Ishikawa (cell line): Measurements from ENCODE around the gene NOP53.

Experiments used
- FOXM1 ChIP-seq: IDR thresholded peaks from 2 replicates; pipeline ENCODE4 v1.6.1; 2012; ENCODE audit warnings: low read depth, borderline replicate concordance
- RAD21 ChIP-seq: IDR thresholded peaks from 2 replicates; pipeline ENCODE4 v1.6.1; 2012; ENCODE audit warnings: low read depth
- REST ChIP-seq: IDR thresholded peaks from 2 replicates; pipeline ENCODE4 v1.6.1; 2012; ENCODE audit warnings: low read depth, mild to moderate bottlenecking
- TAF1 ChIP-seq: IDR thresholded peaks from 2 replicates; pipeline ENCODE4 v1.6.1; 2012; ENCODE audit warnings: low read depth, mild to moderate bottlenecking

GRCh38 chr19:47779524-47780214 lies 34.3 kb downstream of the NOP53 start:
- no peak for TF ChIP-seq RAD21
- TF ChIP-seq TAF1, result no peak
- no peak for TF ChIP-seq REST
- TF ChIP-seq FOXM1, result no peak
